HG03103 (cell line): Measurements from ENCODE around the gene PARS2.

Source experiments
- ATAC-seq: cut with Tn5 transposase; IDR thresholded peaks from one replicate; pipeline ENCODE4 v1.9.1; 2021; ENCODE audit warnings: low read depth; ENCODE audit not compliant: unreplicated experiment

Gene PARS2

GRCh38 chr1:54764133-54764921, at the start of gene PARS2:
PARS2 (minus strand) TSS chr1:54764523; CDS start chr1:54759161, 5,362 bp downstream.
- peak; percentile 96 for ATAC-seq

GRCh38 chr1:54814126-54814498, 49.8 kb upstream of the PARS2 start:
- no peak for ATAC-seq

DNA sequence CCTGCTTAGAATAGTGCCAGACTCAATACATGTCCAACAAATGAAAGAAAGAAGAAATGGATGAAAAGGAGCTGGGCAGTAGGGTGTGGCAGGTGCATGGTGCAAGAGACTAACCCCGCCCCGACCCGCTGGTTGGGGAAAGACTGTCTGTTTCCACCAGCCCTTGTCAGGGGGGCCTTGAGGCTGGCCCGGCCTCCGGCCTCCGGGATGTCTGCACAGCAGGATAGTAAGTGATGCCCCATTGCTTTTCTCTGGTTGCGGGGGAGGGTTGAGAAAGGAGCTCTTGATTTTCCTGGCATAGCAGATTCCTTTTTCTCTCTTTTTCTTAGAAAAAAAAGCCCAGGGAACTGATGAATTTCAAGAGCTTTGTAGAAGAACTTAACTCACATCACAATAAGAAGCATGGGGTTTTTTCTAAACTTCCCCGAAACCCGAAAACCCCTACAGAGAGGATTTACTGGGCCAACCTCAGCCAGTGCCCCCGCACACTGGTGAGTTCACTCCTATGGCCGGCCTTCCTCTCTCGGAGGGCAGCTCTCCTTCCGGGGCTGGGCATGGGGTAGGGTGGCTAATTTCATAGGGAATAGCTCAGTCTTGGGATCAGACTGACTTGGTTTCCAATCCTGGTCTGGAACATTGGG, 49.3 kb upstream of the PARS2 start:
- ATAC-seq: no peak

DNA sequence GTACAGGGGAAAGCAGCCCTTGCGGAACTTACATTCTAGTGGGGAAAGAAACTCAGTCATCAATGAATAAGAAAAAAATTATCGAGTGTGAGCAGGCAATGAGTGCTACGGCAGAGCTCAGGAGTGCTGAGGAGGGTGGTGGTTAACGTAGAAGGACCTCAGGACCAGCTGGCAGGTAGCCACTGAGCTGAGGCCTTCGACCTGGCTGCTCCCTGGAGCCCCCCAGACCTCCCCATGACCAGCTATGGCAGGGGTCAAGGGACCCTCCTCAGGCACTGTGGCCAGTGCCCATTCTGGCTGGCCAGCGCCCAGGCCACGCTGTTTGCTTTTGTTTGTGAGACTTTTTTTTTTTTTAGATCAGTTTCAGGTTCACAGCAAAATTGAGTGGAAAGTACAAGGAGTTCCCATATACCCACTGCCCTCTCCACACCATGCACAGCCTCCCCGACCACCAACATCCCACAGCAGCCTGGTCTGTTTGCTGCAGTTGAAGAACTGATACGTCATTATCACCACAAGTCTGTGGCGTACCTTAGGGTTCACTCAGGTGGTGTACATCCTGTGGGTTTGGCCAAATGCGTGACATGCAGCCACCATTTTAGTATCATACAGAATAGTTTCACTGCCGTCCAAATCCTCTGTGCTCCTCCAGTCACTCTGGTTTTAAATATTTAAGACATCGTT, 48.6 kb upstream of the PARS2 start:
- no peak for ATAC-seq

DNA sequence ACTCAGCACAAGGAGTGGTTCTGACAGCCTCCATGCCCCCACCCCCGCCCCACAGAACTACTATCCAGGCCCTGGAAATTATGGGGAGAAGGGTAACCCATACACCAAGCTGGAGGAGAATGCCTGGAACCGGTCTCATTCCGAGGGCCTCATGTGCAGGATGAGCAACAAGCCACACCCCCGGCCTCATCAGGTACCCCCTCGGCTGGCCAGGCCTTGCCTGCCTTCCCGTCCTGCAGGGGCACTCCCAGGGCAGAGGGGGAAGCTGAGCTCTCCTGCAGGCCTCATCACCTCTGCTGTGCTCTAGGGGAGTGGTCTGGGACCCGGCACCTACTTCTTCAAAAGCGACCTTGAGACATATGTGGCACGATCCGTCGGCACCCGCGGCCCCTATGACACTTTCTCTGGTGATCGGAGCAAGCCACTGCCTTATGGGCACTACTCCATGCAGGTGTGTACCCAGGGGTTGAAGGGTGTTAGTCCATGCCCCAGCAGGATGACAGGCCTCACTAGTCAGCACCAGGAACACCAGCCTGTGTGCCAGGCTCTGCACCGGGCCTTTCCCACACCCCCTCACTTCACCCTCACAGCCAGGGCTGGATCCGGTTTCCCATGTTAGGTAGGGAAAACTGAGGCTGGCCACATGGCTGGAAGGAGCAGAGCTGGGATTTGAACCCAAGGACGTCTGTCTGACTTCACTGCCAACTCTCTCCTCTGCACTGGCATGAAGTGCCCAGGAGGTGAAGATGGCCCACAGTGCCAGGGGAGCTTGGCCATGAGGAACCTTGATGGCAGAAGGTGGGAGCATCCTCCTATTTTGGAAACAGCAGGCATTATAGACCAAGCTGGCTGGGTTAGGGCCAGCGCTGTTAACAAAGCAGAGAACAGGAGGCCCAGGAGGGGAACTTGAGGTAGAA, 47.7 kb upstream of the PARS2 start:
- ATAC-seq: no peak

GRCh38 chr1:54811066-54811465, 46.7 kb upstream of the PARS2 start:
- ATAC-seq: no peak

- ATAC-seq: peak; percentile 88
Observed at GRCh38 chr1:54810153-54810942, 46.0 kb upstream of the PARS2 start.

DNA sequence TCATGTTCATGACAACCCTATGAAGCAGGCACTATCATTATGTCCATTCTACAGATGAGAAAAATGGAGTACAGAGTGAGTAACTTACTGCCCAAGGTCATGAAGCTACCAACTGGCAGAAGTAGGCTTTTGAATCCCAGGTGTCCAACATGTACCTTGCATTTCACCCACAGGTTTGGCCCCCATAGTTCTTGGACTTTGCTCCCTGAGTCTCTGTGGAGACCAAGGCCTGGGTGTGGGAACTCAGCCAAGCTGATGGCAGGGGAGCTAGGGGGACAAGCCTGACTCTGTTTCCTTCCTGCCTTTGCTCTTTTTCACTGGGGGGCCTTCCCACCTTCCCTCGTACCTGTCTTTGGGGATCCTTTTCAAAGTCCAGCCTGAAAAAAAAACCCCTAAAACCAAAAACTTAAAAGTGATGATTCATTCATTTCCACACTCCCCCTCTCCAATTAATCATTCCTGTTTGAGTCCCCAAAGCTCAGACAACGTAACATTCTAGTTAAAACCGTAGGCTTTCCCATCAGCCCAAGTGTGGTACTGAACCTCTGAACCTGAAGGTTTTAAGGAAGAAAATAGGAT, 45.3 kb upstream of the PARS2 start:
- no peak for ATAC-seq

- ATAC-seq: no peak
Observed at GRCh38 chr1:54808443-54809207, 44.3 kb upstream of the PARS2 start.

GRCh38 chr1:54807756-54808155, 43.4 kb upstream of the PARS2 start:
- no peak for ATAC-seq

GRCh38 chr1:54806931-54807611, 42.7 kb upstream of the PARS2 start:
- ATAC-seq: no peak

DNA sequence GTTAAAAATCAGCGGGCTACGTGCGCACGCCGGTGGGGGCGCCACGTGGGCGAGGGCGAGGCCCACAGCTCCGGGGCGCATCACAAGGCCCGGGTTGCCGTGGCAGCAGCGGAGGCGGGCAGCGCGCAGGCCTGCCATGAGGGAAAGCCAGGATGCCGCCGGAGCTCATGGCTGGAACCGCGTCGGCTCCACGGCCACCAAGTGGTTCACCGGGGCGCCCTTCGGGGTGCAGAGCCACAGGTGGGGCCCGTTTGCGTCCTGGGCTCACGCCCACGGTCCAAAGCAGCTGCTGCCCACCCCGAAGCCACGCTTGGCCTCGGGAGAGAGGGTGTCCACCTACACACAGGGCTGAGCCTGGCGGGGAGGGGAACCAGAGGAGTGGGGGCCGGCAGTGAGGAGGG, 41.7 kb upstream of the PARS2 start:
- ATAC-seq: no peak

DNA sequence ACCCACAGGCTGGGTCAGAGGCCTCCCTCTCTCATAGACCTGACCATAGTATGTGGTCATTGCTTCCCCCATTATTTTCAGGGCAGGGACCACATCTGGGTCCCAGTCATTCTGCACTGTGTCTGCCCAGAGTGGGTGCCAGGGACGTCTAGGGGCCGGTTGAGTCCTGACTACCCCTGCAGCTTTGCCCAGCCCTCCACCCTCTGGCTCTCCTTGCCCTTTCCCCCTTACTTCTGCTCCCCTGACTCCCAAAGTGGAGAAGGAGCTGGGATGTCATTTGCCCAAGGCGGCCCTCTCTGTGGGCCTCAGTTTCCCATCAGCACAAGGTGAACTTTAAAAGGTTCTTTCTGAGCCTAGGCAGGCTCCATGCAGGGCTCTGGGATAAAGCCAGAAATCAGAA, 41.1 kb upstream of the PARS2 start:
- no peak for ATAC-seq

DNA sequence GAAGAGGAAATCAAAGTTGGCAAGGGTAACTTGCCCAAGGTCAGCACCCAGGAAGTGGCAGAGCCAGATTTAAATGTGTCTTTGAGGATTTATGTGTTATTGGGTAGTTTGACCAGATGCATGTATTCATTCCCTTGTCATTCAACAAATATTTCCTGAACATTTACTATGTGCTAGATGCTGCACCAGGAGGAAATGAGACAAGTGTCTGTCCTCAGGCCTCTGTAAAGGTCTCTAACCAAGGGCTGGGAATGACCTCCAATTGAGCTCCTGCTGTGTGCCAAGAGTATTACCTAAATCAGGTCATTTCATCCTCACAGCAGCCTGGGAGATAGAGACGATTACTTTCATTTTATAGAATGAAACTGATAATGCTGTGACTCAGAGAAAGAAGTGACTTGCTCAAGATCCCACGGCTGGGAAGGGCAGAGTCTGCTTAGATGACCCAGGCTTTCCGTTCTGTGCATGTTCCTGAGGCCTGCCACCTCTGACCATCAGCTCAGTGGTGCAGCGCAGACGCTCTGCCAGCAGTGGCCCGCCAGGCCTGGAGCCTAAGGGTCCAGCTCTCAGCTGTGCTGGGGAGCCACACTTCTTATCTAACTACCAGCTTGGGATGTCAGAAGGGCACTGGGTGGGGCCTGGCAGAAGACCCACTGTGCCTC, 40.3 kb upstream of the PARS2 start:
- no peak for ATAC-seq

GRCh38 chr1:54803761-54804470, 39.6 kb upstream of the PARS2 start:
- ATAC-seq: no peak

DNA sequence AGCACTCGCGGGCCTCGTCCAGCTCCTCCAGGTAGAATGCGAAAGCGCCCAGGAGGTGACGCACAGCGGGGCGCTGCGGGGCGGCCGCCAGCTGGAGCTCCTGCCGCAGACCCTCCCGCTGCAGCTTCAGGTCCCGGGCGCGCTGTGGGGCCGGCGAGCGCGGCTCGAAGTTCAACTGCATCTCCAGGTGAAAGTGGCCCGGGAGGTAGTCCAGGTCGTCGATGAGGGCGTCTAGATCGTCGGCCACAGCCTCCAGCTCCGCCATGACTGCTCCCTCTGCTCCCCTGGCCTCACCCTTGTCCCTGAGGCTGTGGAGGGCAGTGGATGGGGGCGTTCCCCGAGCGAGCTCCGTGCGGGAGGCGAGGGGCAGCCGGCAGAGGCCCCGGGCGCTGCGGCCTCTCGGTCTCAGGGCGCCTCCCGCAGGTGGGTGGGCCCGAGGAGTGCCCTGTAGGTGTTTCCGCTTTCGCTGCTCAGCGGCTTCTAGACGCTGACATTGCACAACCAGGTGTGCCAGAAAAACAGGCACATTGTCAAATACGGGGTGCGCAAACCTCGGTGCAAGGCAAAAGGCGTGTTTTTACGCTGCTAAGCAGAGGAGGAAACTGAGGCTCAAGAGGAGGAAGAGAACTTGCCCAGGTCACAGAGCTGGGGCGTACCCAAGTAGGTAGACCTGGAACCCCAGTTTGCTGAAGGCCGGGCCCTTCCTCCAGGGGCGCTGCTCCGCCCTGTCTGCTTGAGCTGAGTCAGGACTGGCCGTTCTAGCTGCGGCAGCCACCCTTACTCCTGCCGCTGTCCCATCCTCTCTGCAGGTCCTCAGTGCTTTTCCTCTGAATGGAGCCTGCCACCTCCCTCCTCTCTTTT, 36.8 kb upstream of the PARS2 start, which contains the start of gene TTC22:
Gene TTC22 (minus strand): TSS at position 425 of the 861 bp plus-strand sequence. CDS start 160 bp downstream, at position 265.
- ATAC-seq: peak; percentile 81
